HepG2 (cell line): ENCODE results near the gene NKX3-2. TPM values are rescaled to one million over a fixed set of nuclear protein-coding genes. Genes with fewer than 3 reads are reported as not detected.

Source experiments
- ATAC-seq: fragments of 200-7000 bp; cut with Tn5 transposase; 3 replicates; pipeline ENCODE4 v1.9.1; 2020; ENCODE audit warnings: mild to moderate bottlenecking, moderate library complexity
- BruUV-seq: library from RNA; stranded (reverse); fragments of 400-500 nt; replicated peaks from 2 replicates; lab custom pipeline; 2021; lab: Mats Ljungman, UMichigan
- CTCF ChIA-PET: fragments of 300-600 bp; formaldehyde crosslinking; extraction: SDS; loops from one replicate; lab custom pipeline; 2021; ENCODE audit warnings: low total read pairs, inconsistent platforms, low intra/inter-chr PET ratio; lab: Yijun Ruan, JAX
- POLR2A ChIA-PET: fragments of 350-600 bp; sonication (Branson Sonifier 250); formaldehyde crosslinking; loops from one replicate; lab custom pipeline; 2020; ENCODE audit warnings: antibody characterized with exemption, inconsistent platforms; lab: Yijun Ruan, JAX
- DNase-seq: peaks from one replicate; pipeline ENCODE4 v3.0.0-alpha.2; 2015; ENCODE audit warnings: low spot score
- FAIRE-seq: peaks from 3 replicates; lab custom pipeline; 2011; peaks lifted over from hg19 to GRCh38; lab: Jason Lieb, UNC
- H2AFZ ChIP-seq: one replicate; pipeline ENCODE4 v1.6.1; 2011; ENCODE audit warnings: low read length, inconsistent platforms
- H3K27ac ChIP-seq: fragments of 300-600 bp; 3 replicates; pipeline ENCODE4 v1.8.0; 2011; ENCODE audit warnings: mixed run types, mild to moderate bottlenecking, mixed read lengths, low read length, inconsistent platforms; ENCODE audit not compliant: insufficient read depth; ENCODE audit errors: extremely low read length
- H3K27me3 ChIP-seq, 2 experiments: fragments of 200-600 bp in 1 of 2; 2 replicates in 1 of 2; 3 replicates in 1 of 2; pipeline versions ENCODE4 v1.6.0 to v1.8.0; 2011; ENCODE audit warnings: low read length in 2 of 2, mild to moderate bottlenecking in 2 of 2, moderate library complexity in 2 of 2, inconsistent platforms in 1 of 2; ENCODE audit not compliant: insufficient read depth in 2 of 2, control insufficient read depth in 1 of 2
- H3K36me3 ChIP-seq, 2 experiments: fragments of 200-600 bp in 1 of 2; replicated peaks in 1 of 2; 2 replicates in 1 of 2; 3 replicates in 1 of 2; pipeline versions ENCODE4 v1.5.1 to v1.8.0; 2011; ENCODE audit warnings: low read length in 2 of 2, inconsistent platforms in 1 of 2; ENCODE audit not compliant: insufficient read depth in 2 of 2, control insufficient read depth in 1 of 2
- H3K4me1 ChIP-seq: 2 replicates; pipeline ENCODE4 v1.5.1; 2012; ENCODE audit warnings: low read length, inconsistent platforms; ENCODE audit not compliant: insufficient read depth
- H3K4me2 ChIP-seq: 2 replicates; pipeline ENCODE4 v1.6.0; 2011; ENCODE audit warnings: low read depth, low read length, inconsistent platforms
- H3K4me3 ChIP-seq, 3 experiments: fragments of 200-600 bp in 1 of 3; sonication (generic), shearing (Covaris generic) in 1 of 3; replicated peaks in 1 of 3; 2 replicates each; pipeline ENCODE4 v1.5.1; 2011 to 2016; ENCODE audit warnings: low read length in 3 of 3, inconsistent platforms in 2 of 3, low read depth in 2 of 3, mild to moderate bottlenecking in 2 of 3, control low read depth in 1 of 3, mixed read lengths in 1 of 3; ENCODE audit not compliant: insufficient read depth in 1 of 3
- H3K79me2 ChIP-seq: one replicate; pipeline ENCODE4 v1.6.1; 2011; ENCODE audit warnings: low read length, inconsistent platforms; ENCODE audit not compliant: insufficient read depth
- H3K9ac ChIP-seq: 2 replicates; pipeline ENCODE4 v1.6.0; 2011; ENCODE audit warnings: mild to moderate bottlenecking, low read depth, low read length, inconsistent platforms; ENCODE audit not compliant: insufficient read depth
- H3K9me3 ChIP-seq: 2 replicates; pipeline ENCODE4 v1.5.1; 2012; ENCODE audit warnings: mild to moderate bottlenecking, low read length
- H4K20me1 ChIP-seq: 2 replicates; pipeline ENCODE4 v1.6.0; 2011; ENCODE audit warnings: inconsistent platforms, mild to moderate bottlenecking, low read length, moderate library complexity; ENCODE audit not compliant: insufficient read depth
- FOXP1 ChIP-seq, 2 experiments: fragments of 450-650 bp in 1 of 2; IDR thresholded peaks; 2 replicates each; pipeline ENCODE4 v1.6.1; 2017 to 2018; ENCODE audit warnings: antibody characterized with exemption in 1 of 2
- GPN1 ChIP-seq: sonication (generic); formaldehyde crosslinking; IDR thresholded peaks from 2 replicates; pipeline ENCODE4 v1.5.1; 2020; ENCODE audit warnings: missing genetic modification reagents, borderline replicate concordance
- MAZ ChIP-seq, 2 experiments: sonication (generic) in 1 of 2; formaldehyde crosslinking in 1 of 2; IDR thresholded peaks; 2 replicates each; pipeline versions ENCODE4 v1.5.0 to v1.6.1; 2012 to 2020; ENCODE audit warnings: low read depth in 2 of 2, mild to moderate bottlenecking in 2 of 2, borderline replicate concordance in 1 of 2, improper control_type of control experiment in 1 of 2, low read length in 1 of 2, missing genetic modification reagents in 1 of 2, moderate library complexity in 1 of 2
- PAWR ChIP-seq: sonication (generic); formaldehyde crosslinking; IDR thresholded peaks from 2 replicates; pipeline ENCODE4 v1.4.0; 2020; ENCODE audit warnings: missing genetic modification reagents, mild to moderate bottlenecking, borderline replicate concordance
- ZFP36L2 ChIP-seq: sonication (generic); formaldehyde crosslinking; IDR thresholded peaks from 2 replicates; pipeline ENCODE4 v1.4.0; 2020; ENCODE audit warnings: missing genetic modification reagents
- ZNF678 ChIP-seq: sonication (generic); formaldehyde crosslinking; IDR thresholded peaks from 2 replicates; pipeline ENCODE4 v1.4.0; 2020; ENCODE audit warnings: mild to moderate bottlenecking, missing genetic modification reagents
- ZNF713 ChIP-seq: sonication (generic); formaldehyde crosslinking; IDR thresholded peaks from 2 replicates; pipeline ENCODE4 v1.4.0; 2020; ENCODE audit warnings: mild to moderate bottlenecking, missing genetic modification reagents
- WGBS: methylation state at CpG from one replicate; pipeline ENCODE4 v1.1.6; 2017; ENCODE audit warnings: low lambda C conversion rate; 5-methylcytosine and 5-hydroxymethylcytosine counted together
- in situ Hi-C: cut with HindIII; loops from 2 replicates; pipeline ENCODE4 v1.10.0; 2017; ENCODE audit warnings: low pct_unique_long_range_greater_than_20kb; ENCODE audit not compliant: extremely low pct_ligation_motif_present
- intact Hi-C: fragments of 100-400 bp; cut with micrococcal nuclease; formaldehyde crosslinking; loops from one replicate; pipeline ENCODE4 v1.10.0; 2022; ENCODE audit not compliant: unreplicated experiment
- polyA plus RNA-seq, 8 experiments: library from polyadenylated mRNA; depleted of rRNA in 3 of 8; stranded (reverse) in 7 of 8; unstranded in 1 of 8; fragments of >200 nt; fragmentation: Illumina TruSeq in 4 of 8; extraction: Trizol in 4 of 8; gene quantifications; 2 replicates each; pipeline versions ENCODE4 v1.2.1 to v1.2.3, GENCODE V29; 2011 to 2016; ENCODE audit warnings: low read depth in 4 of 8, missing spikeins in 1 of 8, mixed read lengths in 1 of 8; ENCODE audit not compliant: insufficient read depth in 1 of 8
- total RNA-seq, 5 experiments: library from RNA; depleted of rRNA; stranded (reverse); fragments of >200 nt; fragmentation: Illumina TruSeq; extraction: Trizol; gene quantifications; 2 replicates each; pipeline ENCODE4 v1.2.3, GENCODE V29; 2016; ENCODE audit warnings: low read depth in 1 of 5
- TF ChIP-seq, protein P1 (sequence below): sonication (generic); formaldehyde crosslinking; IDR thresholded peaks from 2 replicates; pipeline ENCODE4; 2020; ENCODE audit warnings: missing genetic modification reagents, mild to moderate bottlenecking, borderline replicate concordance
- TF ChIP-seq, protein P2 (sequence below): sonication (generic); formaldehyde crosslinking; conservative IDR thresholded peaks from 2 replicates; pipeline ENCODE4 v1.4.0; 2020; ENCODE audit warnings: missing genetic modification reagents
- TF ChIP-seq, protein P3 (sequence below): conservative IDR thresholded peaks from 2 replicates; pipeline ENCODE4 v1.6.1; 2018; ENCODE audit warnings: missing genetic modification reagents

NKX3-2 gene
- total and polyA plus RNA-seq, 2 of the 13 experiments (the other 11 are each of a cell fraction or from before 2014, with no cell fraction given), result 0.07 to 0.13 TPM

DNA sequence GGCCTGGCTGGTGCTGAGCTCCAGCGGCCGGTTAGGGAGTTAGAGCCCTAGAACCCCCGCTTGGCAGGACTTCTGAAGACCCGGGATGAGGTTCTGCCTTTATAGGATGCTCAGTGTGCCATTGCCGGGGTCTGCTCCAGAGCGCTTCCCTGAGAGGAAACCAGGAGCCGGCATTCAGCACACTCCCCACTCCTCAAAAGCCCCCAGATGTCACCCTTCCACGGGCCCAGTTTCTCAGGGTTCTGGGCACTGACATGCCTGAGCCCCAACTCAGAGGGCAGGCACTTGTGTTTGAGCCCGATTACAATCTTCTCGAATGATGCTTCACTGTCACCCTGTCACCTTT, 6.5 kb downstream of the NKX3-2 start:
- Histone ChIP-seq H3K27me3 (peaks cover 13 to 86% of the 10 kb centered on the region in 2 experiments; a peak in 4 of 5 replicates), H3K4me3 (no peak overlapping the region), H3K79me2 (no peaks in the 10 kb centered on the region), H3K4me2 (no peak overlapping the region), H3K27ac (no peak overlapping the region), H4K20me1 (0 out of 2 replicates have a peak, but pooled peaks cover 2% of the 10 kb centered on the region)
- ATAC-seq, result no peak
- in situ Hi-C loops (no loop called here), intact Hi-C loops (no loop called here)
- ChIA-PET POLR2A (no interaction called here), CTCF (no interaction called here)
- BruUV-seq, result no TSS peak
- TF ChIP-seq, protein P1, sequence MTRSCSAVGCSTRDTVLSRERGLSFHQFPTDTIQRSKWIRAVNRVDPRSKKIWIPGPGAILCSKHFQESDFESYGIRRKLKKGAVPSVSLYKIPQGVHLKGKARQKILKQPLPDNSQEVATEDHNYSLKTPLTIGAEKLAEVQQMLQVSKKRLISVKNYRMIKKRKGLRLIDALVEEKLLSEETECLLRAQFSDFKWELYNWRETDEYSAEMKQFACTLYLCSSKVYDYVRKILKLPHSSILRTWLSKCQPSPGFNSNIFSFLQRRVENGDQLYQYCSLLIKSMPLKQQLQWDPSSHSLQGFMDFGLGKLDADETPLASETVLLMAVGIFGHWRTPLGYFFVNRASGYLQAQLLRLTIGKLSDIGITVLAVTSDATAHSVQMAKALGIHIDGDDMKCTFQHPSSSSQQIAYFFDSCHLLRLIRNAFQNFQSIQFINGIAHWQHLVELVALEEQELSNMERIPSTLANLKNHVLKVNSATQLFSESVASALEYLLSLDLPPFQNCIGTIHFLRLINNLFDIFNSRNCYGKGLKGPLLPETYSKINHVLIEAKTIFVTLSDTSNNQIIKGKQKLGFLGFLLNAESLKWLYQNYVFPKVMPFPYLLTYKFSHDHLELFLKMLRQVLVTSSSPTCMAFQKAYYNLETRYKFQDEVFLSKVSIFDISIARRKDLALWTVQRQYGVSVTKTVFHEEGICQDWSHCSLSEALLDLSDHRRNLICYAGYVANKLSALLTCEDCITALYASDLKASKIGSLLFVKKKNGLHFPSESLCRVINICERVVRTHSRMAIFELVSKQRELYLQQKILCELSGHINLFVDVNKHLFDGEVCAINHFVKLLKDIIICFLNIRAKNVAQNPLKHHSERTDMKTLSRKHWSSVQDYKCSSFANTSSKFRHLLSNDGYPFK (CRISPR knock-in tag), result no peak
- TF ChIP-seq ZFP36L2, result no peak
- no peak for TF ChIP-seq ZNF678 (CRISPR knock-in tag)
- no peak for TF ChIP-seq FOXP1 (IDR thresholded peaks at IDR 0.05)
- no peak for TF ChIP-seq FOXP1 (CRISPR knock-in tag; IDR thresholded peaks at IDR 0.05)
- TF ChIP-seq GPN1 (CRISPR knock-in tag), result no peak
- TF ChIP-seq ZNF713, result no peak
- TF ChIP-seq MAZ (IDR thresholded peaks at IDR 0.05; ENCODE audit: borderline replicate concordance, low read depth, low read length), result no peak
- TF ChIP-seq MAZ (CRISPR knock-in tag; IDR thresholded peaks at IDR 0.05; ENCODE audit: low read depth), result no peak
- no peak for TF ChIP-seq PAWR (CRISPR knock-in tag)
- TF ChIP-seq, protein P2, sequence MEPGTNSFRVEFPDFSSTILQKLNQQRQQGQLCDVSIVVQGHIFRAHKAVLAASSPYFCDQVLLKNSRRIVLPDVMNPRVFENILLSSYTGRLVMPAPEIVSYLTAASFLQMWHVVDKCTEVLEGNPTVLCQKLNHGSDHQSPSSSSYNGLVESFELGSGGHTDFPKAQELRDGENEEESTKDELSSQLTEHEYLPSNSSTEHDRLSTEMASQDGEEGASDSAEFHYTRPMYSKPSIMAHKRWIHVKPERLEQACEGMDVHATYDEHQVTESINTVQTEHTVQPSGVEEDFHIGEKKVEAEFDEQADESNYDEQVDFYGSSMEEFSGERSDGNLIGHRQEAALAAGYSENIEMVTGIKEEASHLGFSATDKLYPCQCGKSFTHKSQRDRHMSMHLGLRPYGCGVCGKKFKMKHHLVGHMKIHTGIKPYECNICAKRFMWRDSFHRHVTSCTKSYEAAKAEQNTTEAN, result no peak
- TF ChIP-seq, protein P3, sequence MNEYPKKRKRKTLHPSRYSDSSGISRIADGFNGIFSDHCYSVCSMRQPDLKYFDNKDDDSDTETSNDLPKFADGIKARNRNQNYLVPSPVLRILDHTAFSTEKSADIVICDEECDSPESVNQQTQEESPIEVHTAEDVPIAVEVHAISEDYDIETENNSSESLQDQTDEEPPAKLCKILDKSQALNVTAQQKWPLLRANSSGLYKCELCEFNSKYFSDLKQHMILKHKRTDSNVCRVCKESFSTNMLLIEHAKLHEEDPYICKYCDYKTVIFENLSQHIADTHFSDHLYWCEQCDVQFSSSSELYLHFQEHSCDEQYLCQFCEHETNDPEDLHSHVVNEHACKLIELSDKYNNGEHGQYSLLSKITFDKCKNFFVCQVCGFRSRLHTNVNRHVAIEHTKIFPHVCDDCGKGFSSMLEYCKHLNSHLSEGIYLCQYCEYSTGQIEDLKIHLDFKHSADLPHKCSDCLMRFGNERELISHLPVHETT (CRISPR knock-in tag), result no peak
- TF ChIP-seq, all 625 proteins: peak for 0
- H3K4me1 ChIP-seq, result peaks cover 38% of the 10 kb centered on the region
- 5% methylated on average over 4 of the region's 10 CpGs for WGBS
- FAIRE-seq, result no peak
- H3K9me3 ChIP-seq, result no peaks in the 10 kb centered on the region
- no peaks in the 10 kb centered on the region for H3K36me3 ChIP-seq
- H3K9ac ChIP-seq, result no peak overlapping the region
- no peak overlapping the region for H2AFZ ChIP-seq
- DNase-seq, result no peak
